HepG2 (cell line): ENCODE data around the gene PXDC1. TPM values are rescaled to one million over a fixed set of nuclear protein-coding genes. Genes with fewer than 3 reads are reported as not detected.

Experiments
- ATAC-seq: fragments of 200-7000 bp; cut with Tn5 transposase; 3 replicates; pipeline ENCODE4 v1.9.1; 2020; ENCODE audit warnings: mild to moderate bottlenecking, moderate library complexity
- BruUV-seq: library from RNA; stranded (reverse); fragments of 400-500 nt; replicated peaks from 2 replicates; lab custom pipeline; 2021; lab: Mats Ljungman, UMichigan
- CTCF ChIA-PET: fragments of 300-600 bp; formaldehyde crosslinking; extraction: SDS; loops from one replicate; lab custom pipeline; 2021; ENCODE audit warnings: low total read pairs, inconsistent platforms, low intra/inter-chr PET ratio; lab: Yijun Ruan, JAX
- POLR2A ChIA-PET: fragments of 350-600 bp; sonication (Branson Sonifier 250); formaldehyde crosslinking; loops from one replicate; lab custom pipeline; 2020; ENCODE audit warnings: antibody characterized with exemption, inconsistent platforms; lab: Yijun Ruan, JAX
- DNase-seq: peaks from one replicate; pipeline ENCODE4 v3.0.0-alpha.2; 2015; ENCODE audit warnings: low spot score
- FAIRE-seq: peaks from 3 replicates; lab custom pipeline; 2011; peaks lifted over from hg19 to GRCh38; lab: Jason Lieb, UNC
- H2AFZ ChIP-seq: one replicate; pipeline ENCODE4 v1.6.1; 2011; ENCODE audit warnings: low read length, inconsistent platforms
- H3K27ac ChIP-seq: fragments of 300-600 bp; 3 replicates; pipeline ENCODE4 v1.8.0; 2011; ENCODE audit warnings: mixed run types, mild to moderate bottlenecking, mixed read lengths, low read length, inconsistent platforms; ENCODE audit not compliant: insufficient read depth; ENCODE audit errors: extremely low read length
- H3K27me3 ChIP-seq, 2 experiments: fragments of 200-600 bp in 1 of 2; 2 replicates in 1 of 2; 3 replicates in 1 of 2; pipeline versions ENCODE4 v1.6.0 to v1.8.0; 2011; ENCODE audit warnings: low read length in 2 of 2, mild to moderate bottlenecking in 2 of 2, moderate library complexity in 2 of 2, inconsistent platforms in 1 of 2; ENCODE audit not compliant: insufficient read depth in 2 of 2, control insufficient read depth in 1 of 2
- H3K36me3 ChIP-seq, 2 experiments: fragments of 200-600 bp in 1 of 2; replicated peaks in 1 of 2; 2 replicates in 1 of 2; 3 replicates in 1 of 2; pipeline versions ENCODE4 v1.5.1 to v1.8.0; 2011; ENCODE audit warnings: low read length in 2 of 2, inconsistent platforms in 1 of 2; ENCODE audit not compliant: insufficient read depth in 2 of 2, control insufficient read depth in 1 of 2
- H3K4me1 ChIP-seq: 2 replicates; pipeline ENCODE4 v1.5.1; 2012; ENCODE audit warnings: low read length, inconsistent platforms; ENCODE audit not compliant: insufficient read depth
- H3K4me2 ChIP-seq: 2 replicates; pipeline ENCODE4 v1.6.0; 2011; ENCODE audit warnings: low read depth, low read length, inconsistent platforms
- H3K4me3 ChIP-seq, 3 experiments: fragments of 200-600 bp in 1 of 3; sonication (generic), shearing (Covaris generic) in 1 of 3; replicated peaks in 1 of 3; 2 replicates each; pipeline ENCODE4 v1.5.1; 2011 to 2016; ENCODE audit warnings: low read length in 3 of 3, inconsistent platforms in 2 of 3, low read depth in 2 of 3, mild to moderate bottlenecking in 2 of 3, control low read depth in 1 of 3, mixed read lengths in 1 of 3; ENCODE audit not compliant: insufficient read depth in 1 of 3
- H3K79me2 ChIP-seq: one replicate; pipeline ENCODE4 v1.6.1; 2011; ENCODE audit warnings: low read length, inconsistent platforms; ENCODE audit not compliant: insufficient read depth
- H3K9ac ChIP-seq: 2 replicates; pipeline ENCODE4 v1.6.0; 2011; ENCODE audit warnings: mild to moderate bottlenecking, low read depth, low read length, inconsistent platforms; ENCODE audit not compliant: insufficient read depth
- H3K9me3 ChIP-seq: 2 replicates; pipeline ENCODE4 v1.5.1; 2012; ENCODE audit warnings: mild to moderate bottlenecking, low read length
- H4K20me1 ChIP-seq: 2 replicates; pipeline ENCODE4 v1.6.0; 2011; ENCODE audit warnings: inconsistent platforms, mild to moderate bottlenecking, low read length, moderate library complexity; ENCODE audit not compliant: insufficient read depth
- GFI1 ChIP-seq: sonication (generic); formaldehyde crosslinking; IDR thresholded peaks from 2 replicates; pipeline ENCODE4 v1.5.0; 2020; ENCODE audit warnings: missing genetic modification reagents, mild to moderate bottlenecking, borderline replicate concordance
- JUND ChIP-seq: sonication (generic); formaldehyde crosslinking; IDR thresholded peaks from 2 replicates; pipeline ENCODE4 v1.8.0; 2022; ENCODE audit warnings: mild to moderate bottlenecking, missing genetic modification reagents
- NFE2 ChIP-seq: sonication (generic); formaldehyde crosslinking; IDR thresholded peaks from 2 replicates; pipeline ENCODE4 v1.4.0; 2020; ENCODE audit warnings: missing genetic modification reagents
- RFX1 ChIP-seq: fragments of 450-650 bp; IDR thresholded peaks from 2 replicates; pipeline ENCODE4 v1.6.1; 2017
- XRCC5 ChIP-seq: fragments of 200-400 bp; formaldehyde crosslinking; optimal IDR thresholded peaks from 2 replicates; pipeline ENCODE3; 2017; ENCODE audit warnings: mild to moderate bottlenecking, low read length
- ZNF296 ChIP-seq: sonication (generic); formaldehyde crosslinking; conservative IDR thresholded peaks from 2 replicates; pipeline ENCODE4 v1.5.0; 2020; ENCODE audit warnings: mild to moderate bottlenecking, missing genetic modification reagents
- ZNF451 ChIP-seq: sonication (generic); formaldehyde crosslinking; IDR thresholded peaks from 2 replicates; pipeline ENCODE4 v1.5.0; 2020; ENCODE audit warnings: mild to moderate bottlenecking, missing genetic modification reagents
- ZNF703 ChIP-seq: sonication (generic); formaldehyde crosslinking; IDR thresholded peaks from 2 replicates; pipeline ENCODE4 v1.5.1; 2020; ENCODE audit warnings: missing genetic modification reagents, mild to moderate bottlenecking, moderate library complexity, borderline replicate concordance
- ZSCAN25 ChIP-seq: sonication (generic); formaldehyde crosslinking; IDR thresholded peaks from 2 replicates; pipeline ENCODE4 v1.8.0; 2022; ENCODE audit warnings: mild to moderate bottlenecking, missing genetic modification reagents
- WGBS: methylation state at CpG from one replicate; pipeline ENCODE4 v1.1.6; 2017; ENCODE audit warnings: low lambda C conversion rate; 5-methylcytosine and 5-hydroxymethylcytosine counted together
- in situ Hi-C: cut with HindIII; loops from 2 replicates; pipeline ENCODE4 v1.10.0; 2017; ENCODE audit warnings: low pct_unique_long_range_greater_than_20kb; ENCODE audit not compliant: extremely low pct_ligation_motif_present
- intact Hi-C: fragments of 100-400 bp; cut with micrococcal nuclease; formaldehyde crosslinking; loops from one replicate; pipeline ENCODE4 v1.10.0; 2022; ENCODE audit not compliant: unreplicated experiment
- polyA plus RNA-seq, 8 experiments: library from polyadenylated mRNA; depleted of rRNA in 3 of 8; stranded (reverse) in 7 of 8; unstranded in 1 of 8; fragments of >200 nt; fragmentation: Illumina TruSeq in 4 of 8; extraction: Trizol in 4 of 8; gene quantifications; 2 replicates each; pipeline versions ENCODE4 v1.2.1 to v1.2.3, GENCODE V29; 2011 to 2016; ENCODE audit warnings: low read depth in 4 of 8, missing spikeins in 1 of 8, mixed read lengths in 1 of 8; ENCODE audit not compliant: insufficient read depth in 1 of 8
- total RNA-seq, 5 experiments: library from RNA; depleted of rRNA; stranded (reverse); fragments of >200 nt; fragmentation: Illumina TruSeq; extraction: Trizol; gene quantifications; 2 replicates each; pipeline ENCODE4 v1.2.3, GENCODE V29; 2016; ENCODE audit warnings: low read depth in 1 of 5
- TF ChIP-seq, protein P1 (sequence below): sonication (generic); formaldehyde crosslinking; IDR thresholded peaks from 2 replicates; pipeline ENCODE4 v1.9.0; 2022; ENCODE audit warnings: missing genetic modification reagents, mild to moderate bottlenecking, borderline replicate concordance
- TF ChIP-seq, protein P2 (sequence below): sonication (generic); formaldehyde crosslinking; IDR thresholded peaks from 2 replicates; pipeline ENCODE4 v1.8.0; 2022; ENCODE audit warnings: missing genetic modification reagents, mild to moderate bottlenecking, moderate library complexity, borderline replicate concordance

Gene PXDC1
- total and polyA plus RNA-seq, 2 of the 13 experiments (the other 11 are each of a cell fraction or from before 2014, with no cell fraction given): 32.4 to 34.7 TPM

GRCh38 chr6:3751077-3751729 is at the start of gene PXDC1 (continued):
- TF ChIP-seq, protein P1, sequence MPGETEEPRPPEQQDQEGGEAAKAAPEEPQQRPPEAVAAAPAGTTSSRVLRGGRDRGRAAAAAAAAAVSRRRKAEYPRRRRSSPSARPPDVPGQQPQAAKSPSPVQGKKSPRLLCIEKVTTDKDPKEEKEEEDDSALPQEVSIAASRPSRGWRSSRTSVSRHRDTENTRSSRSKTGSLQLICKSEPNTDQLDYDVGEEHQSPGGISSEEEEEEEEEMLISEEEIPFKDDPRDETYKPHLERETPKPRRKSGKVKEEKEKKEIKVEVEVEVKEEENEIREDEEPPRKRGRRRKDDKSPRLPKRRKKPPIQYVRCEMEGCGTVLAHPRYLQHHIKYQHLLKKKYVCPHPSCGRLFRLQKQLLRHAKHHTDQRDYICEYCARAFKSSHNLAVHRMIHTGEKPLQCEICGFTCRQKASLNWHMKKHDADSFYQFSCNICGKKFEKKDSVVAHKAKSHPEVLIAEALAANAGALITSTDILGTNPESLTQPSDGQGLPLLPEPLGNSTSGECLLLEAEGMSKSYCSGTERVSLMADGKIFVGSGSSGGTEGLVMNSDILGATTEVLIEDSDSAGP: peak; percentile 35; the same call in 1 of the 2 replicates
- TF ChIP-seq XRCC5 (no peak), ZNF451 (no peak; the same call in 1 of the 2 replicates), JUND (CRISPR knock-in tag) (peak; percentile 54; the same call in 1 of the 2 replicates)

DNA sequence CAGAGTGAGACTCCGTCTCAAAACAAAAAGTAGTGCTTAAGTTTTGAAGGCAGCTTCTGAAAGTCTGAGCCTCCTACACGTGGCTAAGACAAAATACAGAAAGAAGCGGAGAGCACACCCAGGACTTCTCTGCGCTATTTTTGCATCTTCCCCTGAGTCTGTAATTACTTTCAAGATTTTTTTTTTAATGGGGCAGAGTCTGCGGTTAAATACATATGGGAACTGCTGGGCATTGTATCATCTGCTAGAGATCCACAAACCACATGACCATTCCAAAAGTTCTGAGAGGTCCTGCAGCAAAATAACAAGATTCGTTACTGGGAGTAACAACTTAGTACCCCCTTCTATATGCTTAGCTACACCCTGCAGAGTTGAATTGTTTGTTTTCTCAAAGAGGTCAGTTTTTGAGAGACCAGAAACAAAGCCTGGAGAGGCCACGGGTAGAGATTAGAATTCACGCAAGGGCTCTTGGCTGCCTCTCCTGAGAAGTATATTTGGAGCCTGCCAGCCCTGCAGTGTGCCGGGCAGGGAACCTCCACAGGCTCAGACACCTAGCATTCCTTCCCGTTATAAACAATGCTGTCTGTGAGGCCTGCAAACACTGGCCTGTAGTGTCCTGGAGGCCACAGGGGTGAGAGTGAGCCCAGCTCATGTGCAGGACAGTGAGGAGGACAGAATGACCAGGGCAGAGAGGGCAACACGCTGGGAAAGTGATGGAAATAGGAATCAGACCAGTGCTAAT is 49.5 kb upstream of the PXDC1 start:
- no TSS peak for BruUV-seq
- no peak for FAIRE-seq
- in situ Hi-C loops: no loop called here
- no peaks in the 10 kb centered on the region for H3K9me3 ChIP-seq
- no peak overlapping the region for H3K27ac ChIP-seq
- no peak overlapping the region for H3K9ac ChIP-seq
- intact Hi-C loops: no loop called here
- peak overlapping the region; percentile 37 for H2AFZ ChIP-seq
- H3K79me2 ChIP-seq: no peaks in the 10 kb centered on the region
- peak overlapping the region; percentile 14; the same call in 1 of the 2 replicates for H3K4me2 ChIP-seq
- no peaks in the 10 kb centered on the region for H3K36me3 ChIP-seq
- H3K4me1 ChIP-seq: peaks cover 84% of the 10 kb centered on the region
- ChIA-PET POLR2A (interaction anchor here (0.9 to 1.9 kb wide), 2 partner anchors 12 to 38 kb away, joined by 3 to 10 read pairs; no protein-coding TSS in a partner anchor), CTCF (no interaction called here)
- 63% methylated on average over 11 of the region's 11 CpGs for WGBS
- no peaks in the 10 kb centered on the region for H4K20me1 ChIP-seq
- no peak overlapping the region for H3K4me3 ChIP-seq
- peak; percentile 52 for ATAC-seq
- no peaks in the 10 kb centered on the region for H3K27me3 ChIP-seq
- DNase-seq: peak; percentile 49
- TF ChIP-seq ZNF296 (CRISPR knock-in tag): peak; percentile 93
- TF ChIP-seq, protein P1: no peak
- TF ChIP-seq, protein P2, sequence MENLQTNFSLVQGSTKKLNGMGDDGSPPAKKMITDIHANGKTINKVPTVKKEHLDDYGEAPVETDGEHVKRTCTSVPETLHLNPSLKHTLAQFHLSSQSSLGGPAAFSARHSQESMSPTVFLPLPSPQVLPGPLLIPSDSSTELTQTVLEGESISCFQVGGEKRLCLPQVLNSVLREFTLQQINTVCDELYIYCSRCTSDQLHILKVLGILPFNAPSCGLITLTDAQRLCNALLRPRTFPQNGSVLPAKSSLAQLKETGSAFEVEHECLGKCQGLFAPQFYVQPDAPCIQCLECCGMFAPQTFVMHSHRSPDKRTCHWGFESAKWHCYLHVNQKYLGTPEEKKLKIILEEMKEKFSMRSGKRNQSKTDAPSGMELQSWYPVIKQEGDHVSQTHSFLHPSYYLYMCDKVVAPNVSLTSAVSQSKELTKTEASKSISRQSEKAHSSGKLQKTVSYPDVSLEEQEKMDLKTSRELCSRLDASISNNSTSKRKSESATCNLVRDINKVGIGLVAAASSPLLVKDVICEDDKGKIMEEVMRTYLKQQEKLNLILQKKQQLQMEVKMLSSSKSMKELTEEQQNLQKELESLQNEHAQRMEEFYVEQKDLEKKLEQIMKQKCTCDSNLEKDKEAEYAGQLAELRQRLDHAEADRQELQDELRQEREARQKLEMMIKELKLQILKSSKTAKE: 0 out of 2 replicates have a peak, but pooled peaks have one; percentile 30
- no peak for TF ChIP-seq GFI1 (CRISPR knock-in tag)
- no peak for TF ChIP-seq NFE2 (CRISPR knock-in tag)
- no peak for TF ChIP-seq ZNF703 (CRISPR knock-in tag)
- TF ChIP-seq ZSCAN25: no peak
- no peak for TF ChIP-seq RFX1
